Parathyroid adenoma (tissue), 2 donors: Measurements from ENCODE around the gene CEP104.

Source experiments
- H2AFZ ChIP-seq: fragments of 300-600 bp; sonication (generic); one replicate; pipeline ENCODE4 v1.7.0; 2017; ENCODE audit warnings: antibody characterized with exemption, mild to moderate bottlenecking
- H3K27ac ChIP-seq: fragments of 300-600 bp; sonication (generic); one replicate; pipeline ENCODE4 v1.7.0; 2017
- H3K27me3 ChIP-seq: fragments of 300-600 bp; sonication (generic); one replicate; pipeline ENCODE4 v1.7.0; 2017; ENCODE audit warnings: low read length; ENCODE audit not compliant: control insufficient read depth, insufficient read depth
- H3K36me3 ChIP-seq: fragments of 300-600 bp; sonication (generic); one replicate; pipeline ENCODE4 v1.7.0; 2017; ENCODE audit warnings: low read length; ENCODE audit not compliant: control insufficient read depth, insufficient read depth
- H3K4me1 ChIP-seq: fragments of 300-600 bp; sonication (generic); one replicate; pipeline ENCODE4 v1.7.0; 2017; ENCODE audit warnings: control low read depth
- H3K4me2 ChIP-seq: fragments of 300-600 bp; sonication (generic); one replicate; pipeline ENCODE4 v1.7.0; 2017; ENCODE audit warnings: low read length
- H3K4me3 ChIP-seq: fragments of 300-600 bp; sonication (generic); one replicate; pipeline ENCODE4 v1.7.0; 2017; ENCODE audit warnings: low read depth, low read length
- H3K79me2 ChIP-seq: fragments of 300-600 bp; sonication (generic); one replicate; pipeline ENCODE4 v1.7.0; 2017; ENCODE audit warnings: control low read depth
- H3K9ac ChIP-seq: fragments of 300-600 bp; sonication (generic); one replicate; pipeline ENCODE4 v1.7.0; 2017; ENCODE audit warnings: mild to moderate bottlenecking
- H3K9me3 ChIP-seq: fragments of 300-600 bp; sonication (generic); one replicate; pipeline ENCODE4 v1.7.0; 2017; ENCODE audit warnings: low read length; ENCODE audit not compliant: control insufficient read depth
- TF ChIP-seq, protein P1 (sequence below): fragments of 300-600 bp; sonication (generic); IDR thresholded peaks from one replicate; pipeline ENCODE4 v1.7.0; 2017; ENCODE audit warnings: antibody characterized with exemption, mild to moderate bottlenecking
- donor health status: primary hyperparathyroidism.

The CEP104 gene

DNA sequence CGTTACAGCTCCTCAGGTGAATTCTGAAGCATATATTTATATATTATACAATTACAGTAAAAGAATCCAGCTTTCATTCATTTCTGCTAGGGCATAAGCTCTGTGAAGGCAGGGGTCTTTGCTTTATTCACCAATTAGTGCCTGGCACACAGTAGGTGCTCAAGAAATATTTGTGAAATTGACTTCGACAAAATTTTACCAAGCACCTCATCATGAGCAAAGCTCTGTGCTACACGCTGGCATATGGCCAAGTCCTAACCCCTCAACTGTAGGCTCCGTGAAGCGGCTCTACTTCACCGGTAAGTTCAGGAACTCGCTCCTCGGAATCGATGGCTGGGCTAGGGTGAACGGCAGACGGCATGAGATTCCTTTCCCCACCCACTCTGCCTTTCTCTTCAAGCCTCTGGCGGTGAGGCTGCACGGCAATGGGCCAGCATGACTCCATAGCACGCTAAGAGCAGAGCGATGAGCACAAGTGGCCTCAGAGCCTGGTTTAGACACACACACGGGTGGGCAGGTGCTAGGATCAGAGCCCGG, 34.4 kb upstream of the CEP104 start:
- no peak overlapping the region for H3K4me3 ChIP-seq
- H3K27me3 ChIP-seq = no peaks in the 10 kb centered on the region
- H3K4me2 ChIP-seq = no peak overlapping the region
- no peak overlapping the region for H2AFZ ChIP-seq
- H3K79me2 ChIP-seq = no peaks in the 10 kb centered on the region
- H3K9me3 ChIP-seq = no peaks in the 10 kb centered on the region
- no peak overlapping the region for H3K9ac ChIP-seq
- H3K27ac ChIP-seq = no peak overlapping the region
- H3K36me3 ChIP-seq = no peaks in the 10 kb centered on the region
- H3K4me1 ChIP-seq = no peaks in the 10 kb centered on the region
- TF ChIP-seq, protein P1, sequence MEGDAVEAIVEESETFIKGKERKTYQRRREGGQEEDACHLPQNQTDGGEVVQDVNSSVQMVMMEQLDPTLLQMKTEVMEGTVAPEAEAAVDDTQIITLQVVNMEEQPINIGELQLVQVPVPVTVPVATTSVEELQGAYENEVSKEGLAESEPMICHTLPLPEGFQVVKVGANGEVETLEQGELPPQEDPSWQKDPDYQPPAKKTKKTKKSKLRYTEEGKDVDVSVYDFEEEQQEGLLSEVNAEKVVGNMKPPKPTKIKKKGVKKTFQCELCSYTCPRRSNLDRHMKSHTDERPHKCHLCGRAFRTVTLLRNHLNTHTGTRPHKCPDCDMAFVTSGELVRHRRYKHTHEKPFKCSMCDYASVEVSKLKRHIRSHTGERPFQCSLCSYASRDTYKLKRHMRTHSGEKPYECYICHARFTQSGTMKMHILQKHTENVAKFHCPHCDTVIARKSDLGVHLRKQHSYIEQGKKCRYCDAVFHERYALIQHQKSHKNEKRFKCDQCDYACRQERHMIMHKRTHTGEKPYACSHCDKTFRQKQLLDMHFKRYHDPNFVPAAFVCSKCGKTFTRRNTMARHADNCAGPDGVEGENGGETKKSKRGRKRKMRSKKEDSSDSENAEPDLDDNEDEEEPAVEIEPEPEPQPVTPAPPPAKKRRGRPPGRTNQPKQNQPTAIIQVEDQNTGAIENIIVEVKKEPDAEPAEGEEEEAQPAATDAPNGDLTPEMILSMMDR = no peak

DNA sequence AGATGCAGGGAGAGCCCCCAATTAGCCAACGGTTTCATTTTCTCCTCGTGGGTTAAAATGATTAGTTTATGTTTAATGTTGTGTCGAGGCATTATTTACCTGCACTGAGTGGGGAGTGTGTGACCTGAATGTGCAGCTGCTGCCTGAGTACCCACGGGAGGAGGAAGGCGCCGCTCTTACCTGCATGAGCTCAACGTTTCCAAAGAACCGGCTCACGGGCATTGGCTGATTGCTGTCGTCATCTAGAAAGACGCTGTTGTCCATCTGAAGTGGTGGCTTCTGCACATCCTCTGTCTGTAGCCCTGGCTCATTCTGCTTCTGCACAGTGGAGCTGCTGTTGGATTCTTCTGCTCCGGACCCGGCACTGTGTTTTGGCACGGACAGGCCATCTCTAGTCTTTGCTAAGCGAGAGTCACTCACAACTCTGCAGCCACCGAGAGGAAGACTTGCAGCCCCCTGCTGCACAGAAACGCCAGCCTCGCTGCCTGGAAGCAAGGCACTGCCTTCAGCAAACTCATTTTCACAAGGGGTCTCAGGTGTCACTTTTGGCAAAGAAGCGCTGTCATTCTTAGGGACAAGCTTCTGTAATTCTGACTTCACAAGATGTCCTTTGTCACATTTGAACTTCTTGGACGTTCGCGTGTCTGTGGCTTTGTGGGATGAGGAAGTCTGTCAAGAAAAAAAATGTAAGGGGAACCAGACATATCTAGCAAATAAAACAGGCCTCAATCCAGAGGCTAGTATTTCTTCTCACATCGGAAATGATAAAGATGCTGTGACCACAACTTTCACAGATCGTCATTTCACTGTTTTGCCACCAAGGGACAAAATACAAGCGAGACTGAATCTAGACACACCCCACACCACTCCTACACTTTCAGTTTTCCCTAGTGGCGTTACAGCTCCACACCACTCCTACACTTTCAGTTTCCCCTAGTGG, 33.6 kb upstream of the CEP104 start:
- Histone ChIP-seq H3K27ac (no peak overlapping the region), H3K9ac (no peak overlapping the region), H3K27me3 (no peaks in the 10 kb centered on the region), H3K4me3 (no peak overlapping the region), H3K4me1 (no peaks in the 10 kb centered on the region), H3K79me2 (no peaks in the 10 kb centered on the region), H2AFZ (no peak overlapping the region), H3K4me2 (no peak overlapping the region), H3K36me3 (no peaks in the 10 kb centered on the region), H3K9me3 (no peaks in the 10 kb centered on the region)
- TF ChIP-seq, protein P1 = no peak

DNA sequence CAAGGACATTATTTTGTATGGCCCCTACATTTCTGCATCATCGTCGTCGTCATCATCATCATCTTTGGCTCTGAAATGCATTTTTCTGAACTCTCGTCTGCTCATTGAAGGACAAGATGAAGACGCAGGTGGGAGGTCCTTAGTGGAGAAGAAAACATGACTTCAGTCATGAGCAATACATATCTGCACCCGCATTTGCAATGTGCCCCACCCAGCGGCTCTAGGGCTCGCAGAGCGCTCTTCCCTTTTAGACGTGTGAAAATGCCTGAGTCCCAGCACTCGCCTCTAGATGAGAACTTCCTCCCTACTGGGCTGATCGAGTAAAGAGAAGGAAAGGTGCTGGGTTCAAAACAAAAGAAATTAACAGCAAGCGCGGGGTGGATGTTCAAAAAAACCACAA, 32.9 kb upstream of the CEP104 start:
- TF ChIP-seq, protein P1 = no peak
- no peaks in the 10 kb centered on the region for H3K27me3 ChIP-seq
- H3K36me3 ChIP-seq = no peaks in the 10 kb centered on the region

DNA sequence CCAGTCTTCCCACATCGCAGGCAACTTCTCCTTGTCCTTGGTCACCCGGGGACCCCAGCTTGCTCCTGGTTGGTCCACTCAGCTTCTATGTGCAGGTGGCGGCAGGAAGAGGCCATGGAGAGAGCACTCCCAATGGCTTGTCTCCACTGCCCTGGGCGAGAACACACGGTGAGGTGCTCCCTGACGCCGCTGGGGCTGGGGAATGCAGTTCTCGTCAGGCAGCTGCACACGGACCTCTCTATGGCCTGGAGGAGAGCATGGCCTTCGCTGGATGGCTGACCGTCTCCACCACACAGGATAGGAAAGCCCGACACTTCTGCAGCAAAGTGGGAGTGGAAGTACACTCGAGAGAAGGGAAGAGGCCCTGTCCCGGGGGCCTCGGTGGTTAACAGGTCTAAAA, 31.3 kb upstream of the CEP104 start:
- Histone ChIP-seq H3K36me3 (no peaks in the 10 kb centered on the region), H3K4me1 (no peaks in the 10 kb centered on the region)

More for the DNA sequence above, 32.9 kb upstream of the CEP104 start:
- H3K79me2 ChIP-seq = no peaks in the 10 kb centered on the region
- H3K9me3 ChIP-seq = no peaks in the 10 kb centered on the region
- H3K4me1 ChIP-seq = no peaks in the 10 kb centered on the region
- H3K4me2 ChIP-seq = no peak overlapping the region
- no peak overlapping the region for H3K9ac ChIP-seq
- H3K27ac ChIP-seq = no peak overlapping the region
- H3K4me3 ChIP-seq = no peak overlapping the region
- no peak overlapping the region for H2AFZ ChIP-seq

More for the DNA sequence above, 31.3 kb upstream of the CEP104 start:
- H3K4me2 ChIP-seq = no peak overlapping the region
- H3K27ac ChIP-seq = no peak overlapping the region
- no peaks in the 10 kb centered on the region for H3K27me3 ChIP-seq
- TF ChIP-seq, protein P1 = no peak
- no peaks in the 10 kb centered on the region for H3K79me2 ChIP-seq
- H2AFZ ChIP-seq = no peak overlapping the region
- no peak overlapping the region for H3K9ac ChIP-seq
- H3K9me3 ChIP-seq = no peaks in the 10 kb centered on the region
- H3K4me3 ChIP-seq = no peak overlapping the region
